OCI-LY1 (cell line): ENCODE results near the gene VSIG10.
"Not testable (repeated sequence)": the region's sequence is repeated elsewhere in the genome, so short reads cannot be mapped to it uniquely, and the experiment has no call there.

Experiments used
- CTCF ChIP-seq: fragments of 200-600 bp; sonication (generic), shearing (Covaris generic); IDR thresholded peaks from 2 replicates; pipeline ENCODE4 v1.5.1; 2017; ENCODE audit warnings: mild to moderate bottlenecking, antibody characterized with exemption, low read length, moderate library complexity, mixed read lengths
- EZH2 ChIP-seq: fragments of 200-600 bp; sonication (generic), shearing (Covaris generic); IDR thresholded peaks from 2 replicates; pipeline ENCODE4 v1.8.0; 2017; ENCODE audit warnings: borderline replicate concordance, mixed run types, mild to moderate bottlenecking, antibody characterized with exemption, low read length, moderate library complexity, mixed read lengths

GRCh38 chr12:118081521-118081920 lies 22.3 kb downstream of the VSIG10 start:
- not testable (repeated sequence) for TF ChIP-seq CTCF, EZH2
